Left ventricle myocardium inferior (tissue), 1 donor: Measurements from ENCODE around the gene NPHS2. TPM values are rescaled to one million over a fixed set of nuclear protein-coding genes. Genes with fewer than 3 reads are reported as not detected.

Experiments
- DNase-seq: peaks from one replicate; pipeline ENCODE4 v3.0.0-alpha.2; 2020
- H3K27ac ChIP-seq: fragments of 200-600 bp; replicated peaks from 2 replicates; pipeline ENCODE4 v1.8.0; 2021
- H3K27me3 ChIP-seq: fragments of 200-600 bp; 2 replicates; pipeline ENCODE4 v1.8.0; 2021; ENCODE audit warnings: low read depth
- H3K36me3 ChIP-seq: fragments of 200-600 bp; 2 replicates; pipeline ENCODE4 v1.8.0; 2021
- H3K4me1 ChIP-seq: fragments of 200-600 bp; 2 replicates; pipeline ENCODE4 v1.8.0; 2021
- H3K4me3 ChIP-seq: fragments of 200-600 bp; 2 replicates; pipeline ENCODE4 v1.8.0; 2021; ENCODE audit warnings: mild to moderate bottlenecking, moderate library complexity
- H3K9me3 ChIP-seq: fragments of 200-600 bp; replicated peaks from 2 replicates; pipeline ENCODE4 v1.8.0; 2021
- CTCF ChIP-seq: fragments of 200-600 bp; IDR thresholded peaks from 2 replicates; pipeline ENCODE4 v1.8.0; 2021; ENCODE audit warnings: antibody characterized with exemption, mild to moderate bottlenecking, borderline replicate concordance
- intact Hi-C: fragments of 100-400 bp; cut with micrococcal nuclease; formaldehyde crosslinking; loops from one replicate; pipeline ENCODE4 v1.11.0; 2022
- total RNA-seq: library from RNA; stranded (reverse); fragmentation: NEBNext Ultra II Directional; extraction: Animal tissue kit (Norgen Biotek cat#: 25700); gene quantifications from one replicate; pipeline ENCODE4 v1.2.1, GENCODE V29; 2021
- donor health status: DM: no; HTN: yes; CAD: no; lungs with severe emphysema.

Gene NPHS2
- total RNA-seq, 1 donor from 2014 or later, result not detected

GRCh38 chr1:179510038-179510437, 65.7 kb downstream of the NPHS2 start:
- intact Hi-C loops, result no loop called here
- no peak overlapping the region for H3K4me3 ChIP-seq
- DNase-seq, result no peak
- H3K4me1 ChIP-seq, result no peaks in the 10 kb centered on the region
- no peak for TF ChIP-seq CTCF
- H3K27ac ChIP-seq, result no peak overlapping the region
- H3K36me3 ChIP-seq, result no peaks in the 10 kb centered on the region
- H3K27me3 ChIP-seq, result peaks cover 12% of the 10 kb centered on the region
- peaks cover 5% of the 10 kb centered on the region for H3K9me3 ChIP-seq

- H3K9me3 ChIP-seq, result peaks cover 5% of the 10 kb centered on the region
- no peak for DNase-seq
- H3K4me1 ChIP-seq, result no peaks in the 10 kb centered on the region
- no peak for TF ChIP-seq CTCF
- no peak overlapping the region for H3K4me3 ChIP-seq
- intact Hi-C loops, result no loop called here
- H3K27ac ChIP-seq, result no peak overlapping the region
- peaks cover 12% of the 10 kb centered on the region for H3K27me3 ChIP-seq
- no peaks in the 10 kb centered on the region for H3K36me3 ChIP-seq
These were observed 66.4 kb downstream of the NPHS2 start for GRCh38 chr1:179509384-179509783.

GRCh38 chr1:179506199-179506598, 69.5 kb downstream of the NPHS2 start:
- H3K36me3 ChIP-seq, result no peaks in the 10 kb centered on the region
- H3K4me3 ChIP-seq, result no peak overlapping the region
- no peaks in the 10 kb centered on the region for H3K9me3 ChIP-seq
- intact Hi-C loops, result no loop called here
- H3K27ac ChIP-seq, result no peak overlapping the region
- DNase-seq, result no peak
- no peak for TF ChIP-seq CTCF
- H3K27me3 ChIP-seq, result peaks cover 12% of the 10 kb centered on the region
- H3K4me1 ChIP-seq, result no peaks in the 10 kb centered on the region

Other genes starting within 250 kb of the NPHS2 start
- not detected for gene AXDND1, start 210.0 kb downstream of the NPHS2 start, total RNA-seq
- gene TDRD5, start 15.9 kb upstream of the NPHS2 start, total RNA-seq, result not detected
- 0.16 TPM for gene FAM163A, start 167.3 kb upstream of the NPHS2 start, total RNA-seq